ENCODE results near the gene GULP1. TPM values are rescaled to one million over a fixed set of nuclear protein-coding genes. Genes with fewer than 3 reads are reported as not detected.

GULP1 gene
- total and polyA plus RNA-seq, 2 of the 4 experiments (the other 2 are of a cell fraction), result 24.4 to 40.1 TPM

- Histone ChIP-seq H3K27ac (ENCODE audit: insufficient read depth, low read length) (no peak overlapping the region), H2AFZ (replicated peaks; ENCODE audit: low read length, poor library complexity) (no peak overlapping the region), H2AK9ac (replicated peaks; ENCODE audit: low read depth, low read length, poor library complexity) (no peak overlapping the region), H3K9me3 (ENCODE audit: control insufficient read depth, insufficient read depth, low read length) (no peaks in the 10 kb centered on the region), H2BK120ac (ENCODE audit: low read depth, low read length) (no peak overlapping the region), H2BK15ac (ENCODE audit: low read depth, low read length) (no peak overlapping the region), H3K4me1 (ENCODE audit: control insufficient read depth, insufficient read depth, low read length) (peaks cover 1% of the 10 kb centered on the region; the same call in 1 of the 2 replicates), H3K18ac (ENCODE audit: low read depth, low read length) (no peak overlapping the region), H3K23ac (ENCODE audit: low read depth, low read length) (no peak overlapping the region), H3K4me2 (ENCODE audit: low read depth, low read length) (no peak overlapping the region), H3K9ac (ENCODE audit: low read depth, low read length) (no peak overlapping the region), H3K56ac (ENCODE audit: extremely low read depth, insufficient read depth, low read length) (no peak overlapping the region), H2AK5ac (ENCODE audit: low read depth, low read length) (no peak overlapping the region), H2BK5ac (ENCODE audit: low read depth, low read length, poor library complexity, severe bottlenecking) (no peak overlapping the region), H3K36me3 (ENCODE audit: control insufficient read depth, insufficient read depth, low read length) (no peaks in the 10 kb centered on the region), H2BK20ac (ENCODE audit: low read depth, low read length) (no peak overlapping the region), H3K9me1 (ENCODE audit: insufficient read depth, low read length) (peaks cover 3% of the 10 kb centered on the region), H4K20me1 (ENCODE audit: insufficient read depth, low read length) (no peaks in the 10 kb centered on the region; the same call in 1 of the 2 replicates), H3K79me1 (ENCODE audit: low read depth in 1 of 2, low read length in 2 of 2) (peaks cover 15 to 33% of the 10 kb centered on the region in 2 experiments; a peak in 3 of 4 replicates), H4K91ac (ENCODE audit: insufficient read depth, low read depth, low read length) (no peak overlapping the region), H3K4ac (ENCODE audit: low read depth, low read length) (no peak overlapping the region), H4K8ac (ENCODE audit: low read depth in 2 of 2, low read length in 2 of 2) (no peak overlapping the region), H3K14ac (replicated peaks; ENCODE audit: low read depth, low read length) (no peak overlapping the region), H3K4me3 (ENCODE audit: insufficient read depth, low read depth, low read length) (no peak overlapping the region), H4K5ac (ENCODE audit: low read depth, low read length) (no peak overlapping the region), H3K27me3 (ENCODE audit: control insufficient read depth, insufficient read depth, low read length) (no peaks in the 10 kb centered on the region)
- ChIA-PET CTCF (no interaction called here), POLR2A (ENCODE audit: unreplicated experiment) (no interaction called here)
- no peak for DNase-seq
- intact Hi-C loops (cut with micrococcal nuclease) (no loop called here), dilution Hi-C loops (cut with HindIII; ENCODE audit: low sequenced_read_pairs, unreplicated experiment) (no loop called here), in situ Hi-C loops (cut with MboI; ENCODE audit: low sequenced_read_pairs) (no loop called here)
- BruUV-seq (replicated peaks), result no TSS peak
- TF ChIP-seq RAD21 (IDR thresholded peaks at IDR 0.05; ENCODE audit: low read length), result no peak
- TF ChIP-seq MAFK (IDR thresholded peaks at IDR 0.05; ENCODE audit: low read depth, low read length), result no peak
- TF ChIP-seq SMC3 (IDR thresholded peaks at IDR 0.05; ENCODE audit: low read depth, low read length), result no peak
- TF ChIP-seq BHLHE40 (IDR thresholded peaks at IDR 0.05; ENCODE audit: low read depth, low read length), result no peak
- TF ChIP-seq MXI1 (IDR thresholded peaks at IDR 0.05; ENCODE audit: borderline replicate concordance, low read depth, low read length), result no peak
- TF ChIP-seq USF2 (IDR thresholded peaks at IDR 0.05; ENCODE audit: low read depth, low read length), result no peak
- TF ChIP-seq ELK1 (IDR thresholded peaks at IDR 0.05; ENCODE audit: borderline replicate concordance, low read depth, low read length), result no peak
- TF ChIP-seq FOS (IDR thresholded peaks at IDR 0.05; ENCODE audit: low read depth, low read length), result no peak
- TF ChIP-seq CEBPB (IDR thresholded peaks at IDR 0.05; ENCODE audit: low read depth, low read length), result no peak
- TF ChIP-seq NFE2L2 (IDR thresholded peaks at IDR 0.05; ENCODE audit: low read depth, low read length), result no peak
- TF ChIP-seq RFX5 (IDR thresholded peaks at IDR 0.05; ENCODE audit: low read depth, low read length), result no peak
- no peak for TF ChIP-seq POLR2A (IDR thresholded peaks at IDR 0.05; ENCODE audit: low read depth, low read length)
- no peak for TF ChIP-seq CHD1 (IDR thresholded peaks at IDR 0.05; ENCODE audit: low read depth, low read length)
- no peak for TF ChIP-seq CTCF (conservative IDR thresholded peaks at IDR 0.05; ENCODE audit: low read depth, low read length)
- no peak for TF ChIP-seq RCOR1 (IDR thresholded peaks at IDR 0.05; ENCODE audit: insufficient replicate concordance, low read length)
- no CpG with 5 or more reads among the region's 1 CpG for WGBS, 2 experiments (ENCODE audit: extremely low coverage in 2 of 2, insufficient read length in 1 of 2)
- ATAC-seq (ENCODE audit: low read depth), result no peak
These were observed 157.9 kb downstream of the GULP1 start for GRCh38 chr2:188449561-188449960.
